ENCODE results near the gene SEL1L3. TPM values are rescaled to one million over a fixed set of nuclear protein-coding genes. Genes with fewer than 3 reads are reported as not detected.

Gene SEL1L3
- total and polyA plus RNA-seq, 9 of the 15 experiments (the other 6 are each of a cell fraction or from before 2014, with no cell fraction given) = 10.0 to 44.3 (median 21.6) TPM

- peaks cover 12% of the 10 kb centered on the region; the same call in 2 of the 3 replicates for H3K36me3 ChIP-seq (ENCODE audit: control insufficient read depth, insufficient read depth, low read length)
Observed at GRCh38 chr4:25813448-25814106, 49.2 kb downstream of the SEL1L3 start.

More at GRCh38 chr4:25813448-25814106, 49.2 kb downstream of the SEL1L3 start:
- Histone ChIP-seq H3K4me3 (no peak overlapping the region), H4K20me1 (replicated peaks; ENCODE audit: control insufficient read depth, insufficient read depth, low read length) (no peaks in the 10 kb centered on the region), H2AFZ (ENCODE audit: low read depth, low read length) (no peak overlapping the region), H3K27me3 (ENCODE audit: control insufficient read depth in 2 of 2, insufficient read depth in 2 of 2, low read length in 2 of 2) (no peaks in the 10 kb centered on the region), H3K9me1 (ENCODE audit: control insufficient read depth, insufficient read depth, low read length) (no peaks in the 10 kb centered on the region), H3K4me2 (ENCODE audit: insufficient read depth, low read length) (no peak overlapping the region), H3K27ac (ENCODE audit: extremely low read depth, low read depth, low read length) (no peak overlapping the region), H3K9ac (ENCODE audit: insufficient read depth in 1 of 2, low read depth in 2 of 2, low read length in 2 of 2) (no peak overlapping the region), H3K9me3 (replicated peaks; ENCODE audit: control insufficient read depth, insufficient read depth, low read depth, low read length) (no peaks in the 10 kb centered on the region), H3K4me1 (replicated peaks in 1 of 2; ENCODE audit: control insufficient read depth in 2 of 2, insufficient read depth in 2 of 2, low read length in 2 of 2) (no peaks in the 10 kb centered on the region), H3K79me2 (ENCODE audit: control insufficient read depth, insufficient read depth, low read length) (no peaks in the 10 kb centered on the region)
- ATAC-seq (no peak), FAIRE-seq (no peak), DNase-seq (ENCODE audit: extremely low read depth in 1 of 4, low spot score in 3 of 4) (no peak)
- in situ Hi-C loops (cut with MboI) (no loop called here), intact Hi-C loops (cut with micrococcal nuclease) (no loop called here)
- ChIA-PET CTCF (ENCODE audit: low intra/inter-chr PET ratio) (no interaction called here), POLR2A (interaction anchor here (0.6 kb wide), 1 partner anchor 1021 kb away, joined by 4 read pairs; no protein-coding TSS in a partner anchor)
- 77% methylated on average over 9 of the region's 9 CpGs for WGBS (ENCODE audit: insufficient coverage, low coverage, missing lambda C conversion rate)
- BruUV-seq (replicated peaks) = no TSS peak
- TF ChIP-seq NCOA4 (IDR thresholded peaks at IDR 0.05; ENCODE audit: partially characterized antibody) (no peak), ILF3 (IDR thresholded peaks at IDR 0.05; ENCODE audit: borderline replicate concordance) (no peak), MECOM (CRISPR knock-in tag; IDR thresholded peaks at IDR 0.05) (no peak)
- TF ChIP-seq, protein P1, sequence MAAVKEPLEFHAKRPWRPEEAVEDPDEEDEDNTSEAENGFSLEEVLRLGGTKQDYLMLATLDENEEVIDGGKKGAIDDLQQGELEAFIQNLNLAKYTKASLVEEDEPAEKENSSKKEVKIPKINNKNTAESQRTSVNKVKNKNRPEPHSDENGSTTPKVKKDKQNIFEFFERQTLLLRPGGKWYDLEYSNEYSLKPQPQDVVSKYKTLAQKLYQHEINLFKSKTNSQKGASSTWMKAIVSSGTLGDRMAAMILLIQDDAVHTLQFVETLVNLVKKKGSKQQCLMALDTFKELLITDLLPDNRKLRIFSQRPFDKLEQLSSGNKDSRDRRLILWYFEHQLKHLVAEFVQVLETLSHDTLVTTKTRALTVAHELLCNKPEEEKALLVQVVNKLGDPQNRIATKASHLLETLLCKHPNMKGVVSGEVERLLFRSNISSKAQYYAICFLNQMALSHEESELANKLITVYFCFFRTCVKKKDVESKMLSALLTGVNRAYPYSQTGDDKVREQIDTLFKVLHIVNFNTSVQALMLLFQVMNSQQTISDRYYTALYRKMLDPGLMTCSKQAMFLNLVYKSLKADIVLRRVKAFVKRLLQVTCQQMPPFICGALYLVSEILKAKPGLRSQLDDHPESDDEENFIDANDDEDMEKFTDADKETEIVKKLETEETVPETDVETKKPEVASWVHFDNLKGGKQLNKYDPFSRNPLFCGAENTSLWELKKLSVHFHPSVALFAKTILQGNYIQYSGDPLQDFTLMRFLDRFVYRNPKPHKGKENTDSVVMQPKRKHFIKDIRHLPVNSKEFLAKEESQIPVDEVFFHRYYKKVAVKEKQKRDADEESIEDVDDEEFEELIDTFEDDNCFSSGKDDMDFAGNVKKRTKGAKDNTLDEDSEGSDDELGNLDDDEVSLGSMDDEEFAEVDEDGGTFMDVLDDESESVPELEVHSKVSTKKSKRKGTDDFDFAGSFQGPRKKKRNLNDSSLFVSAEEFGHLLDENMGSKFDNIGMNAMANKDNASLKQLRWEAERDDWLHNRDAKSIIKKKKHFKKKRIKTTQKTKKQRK (IDR thresholded peaks at IDR 0.05; ENCODE audit: borderline replicate concordance, low read depth, low read length) = no peak
